ENCODE measurements around the gene PRIMPOL.
A peak's percentile ranks its signal among the peaks of the same experiment; 100 is the strongest.
"Not testable (repeated sequence)": the region's sequence is repeated elsewhere in the genome, so short reads cannot be mapped to it uniquely, and the experiment has no call there.

PRIMPOL gene

GRCh38 chr4:184649026-184649970 is at the start of gene PRIMPOL, which contains the start of gene CASP3:
Gene PRIMPOL (plus strand): TSS chr4:184649738. CDS start chr4:184657141, 7,403 bp downstream.
Gene CASP3 (minus strand): TSS chr4:184649447. CDS start chr4:184638453, 10,994 bp downstream.
- peak; percentile 91 to 92 for DNase-seq

- not testable (repeated sequence) for DNase-seq
Observed at GRCh38 chr4:184600982-184601381, 48.6 kb upstream of the PRIMPOL start.

GRCh38 chr4:184602857-184603256 is 46.7 kb upstream of the PRIMPOL start:
- not testable (repeated sequence) for DNase-seq

GRCh38 chr4:184607429-184607828 is 42.1 kb upstream of the PRIMPOL start:
- DNase-seq = not testable (repeated sequence)

GRCh38 chr4:184612074-184612473 is 37.5 kb upstream of the PRIMPOL start:
- DNase-seq = no peak

GRCh38 chr4:184613405-184613804 is 36.1 kb upstream of the PRIMPOL start:
- no peak for DNase-seq

GRCh38 chr4:184614509-184614908 is 35.0 kb upstream of the PRIMPOL start:
- no peak for DNase-seq

GRCh38 chr4:184616168-184616567 is 33.4 kb upstream of the PRIMPOL start:
- not testable (repeated sequence) for DNase-seq

GRCh38 chr4:184616633-184617551 is 32.6 kb upstream of the PRIMPOL start:
- DNase-seq = no peak

- no peak for DNase-seq
Observed at GRCh38 chr4:184617600-184618196, 31.8 kb upstream of the PRIMPOL start.

GRCh38 chr4:184620212-184620867 is 29.2 kb upstream of the PRIMPOL start:
- no peak for DNase-seq

- no peak for DNase-seq
Observed at GRCh38 chr4:184621518-184621917, 28.0 kb upstream of the PRIMPOL start.

- DNase-seq = not testable (repeated sequence)
Observed at GRCh38 chr4:184624504-184624903, 25.0 kb upstream of the PRIMPOL start.

- no peak for DNase-seq
Observed at GRCh38 chr4:184624972-184625554, 24.5 kb upstream of the PRIMPOL start.

- DNase-seq = not testable (repeated sequence)
Observed at GRCh38 chr4:184625783-184626596, 23.5 kb upstream of the PRIMPOL start.

GRCh38 chr4:184628103-184628502 is 21.4 kb upstream of the PRIMPOL start:
- no peak for DNase-seq

- no peak for DNase-seq
Observed at GRCh38 chr4:184632842-184633241, 16.7 kb upstream of the PRIMPOL start.

- DNase-seq = no peak
Observed at GRCh38 chr4:184635381-184635780, 14.2 kb upstream of the PRIMPOL start.

- no peak for DNase-seq
Observed at GRCh38 chr4:184636144-184636543, 13.4 kb upstream of the PRIMPOL start.

- DNase-seq = no peak
Observed at GRCh38 chr4:184636897-184637296, 12.6 kb upstream of the PRIMPOL start.

GRCh38 chr4:184641022-184641421 is 8.5 kb upstream of the PRIMPOL start:
- DNase-seq = no peak

Data from activated CD4-positive, alpha-beta T cell treated with anti-CD3 and anti-CD28 coated beads, Interleukin-2, amount 50 U/mL, for 4 hours (primary cell).